ENCODE results near the gene CCR5AS.
"Not testable (repeated sequence)": the region's sequence is repeated elsewhere in the genome, so short reads cannot be mapped to it uniquely, and the experiment has no call there.

The CCR5AS gene

DNA sequence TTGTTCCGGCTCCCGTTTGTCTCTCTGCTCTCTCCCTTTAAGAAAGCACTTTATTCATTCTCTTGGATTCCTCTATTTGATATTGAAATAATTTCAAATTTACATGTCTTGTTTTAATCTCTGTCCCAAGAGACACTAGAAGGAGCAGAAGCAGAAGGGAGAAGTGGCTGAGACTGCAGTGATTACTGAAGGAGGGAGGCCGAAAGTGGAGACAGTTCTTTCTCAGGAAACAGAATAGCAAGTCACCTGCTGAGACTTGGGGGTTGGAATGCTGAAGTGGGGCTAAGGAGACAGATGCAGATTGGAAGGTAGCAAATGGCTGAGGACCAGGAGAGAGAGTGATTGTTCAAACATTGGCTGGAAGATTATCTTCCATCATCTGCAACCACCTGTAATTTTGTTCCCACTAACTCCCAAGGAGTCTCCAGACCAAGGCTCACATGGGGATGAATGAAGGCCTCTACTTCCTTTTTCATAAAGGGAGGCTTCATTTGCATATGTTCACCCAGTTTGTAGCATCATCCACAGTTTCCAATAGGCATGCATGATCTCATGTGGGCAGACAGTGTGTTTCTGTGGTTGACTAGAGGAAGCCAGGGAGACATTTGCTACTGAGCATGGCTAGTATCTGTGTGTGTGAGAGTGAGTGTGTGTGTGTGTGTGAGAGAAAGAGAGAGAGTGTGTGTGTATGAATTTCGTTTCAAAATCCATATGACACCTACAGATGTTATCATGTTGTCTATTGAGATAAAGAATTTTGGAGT is 33.8 kb upstream of the CCR5AS start:
- DNase-seq (ENCODE audit: low spot score in 2 of 2) = no peak
- Histone ChIP-seq H3K4me1 (no peaks in the 10 kb centered on the region), H3K4me3 (no peak overlapping the region), H3K9me3 (no peaks in the 10 kb centered on the region), H3K27ac (no peak overlapping the region), H3K27me3 (no peaks in the 10 kb centered on the region), H3K36me3 (no peaks in the 10 kb centered on the region)
- TF ChIP-seq, protein P1, sequence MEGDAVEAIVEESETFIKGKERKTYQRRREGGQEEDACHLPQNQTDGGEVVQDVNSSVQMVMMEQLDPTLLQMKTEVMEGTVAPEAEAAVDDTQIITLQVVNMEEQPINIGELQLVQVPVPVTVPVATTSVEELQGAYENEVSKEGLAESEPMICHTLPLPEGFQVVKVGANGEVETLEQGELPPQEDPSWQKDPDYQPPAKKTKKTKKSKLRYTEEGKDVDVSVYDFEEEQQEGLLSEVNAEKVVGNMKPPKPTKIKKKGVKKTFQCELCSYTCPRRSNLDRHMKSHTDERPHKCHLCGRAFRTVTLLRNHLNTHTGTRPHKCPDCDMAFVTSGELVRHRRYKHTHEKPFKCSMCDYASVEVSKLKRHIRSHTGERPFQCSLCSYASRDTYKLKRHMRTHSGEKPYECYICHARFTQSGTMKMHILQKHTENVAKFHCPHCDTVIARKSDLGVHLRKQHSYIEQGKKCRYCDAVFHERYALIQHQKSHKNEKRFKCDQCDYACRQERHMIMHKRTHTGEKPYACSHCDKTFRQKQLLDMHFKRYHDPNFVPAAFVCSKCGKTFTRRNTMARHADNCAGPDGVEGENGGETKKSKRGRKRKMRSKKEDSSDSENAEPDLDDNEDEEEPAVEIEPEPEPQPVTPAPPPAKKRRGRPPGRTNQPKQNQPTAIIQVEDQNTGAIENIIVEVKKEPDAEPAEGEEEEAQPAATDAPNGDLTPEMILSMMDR (IDR thresholded peaks at IDR 0.05) = no peak
- intact Hi-C loops (cut with DNase I) = no loop called here

DNA sequence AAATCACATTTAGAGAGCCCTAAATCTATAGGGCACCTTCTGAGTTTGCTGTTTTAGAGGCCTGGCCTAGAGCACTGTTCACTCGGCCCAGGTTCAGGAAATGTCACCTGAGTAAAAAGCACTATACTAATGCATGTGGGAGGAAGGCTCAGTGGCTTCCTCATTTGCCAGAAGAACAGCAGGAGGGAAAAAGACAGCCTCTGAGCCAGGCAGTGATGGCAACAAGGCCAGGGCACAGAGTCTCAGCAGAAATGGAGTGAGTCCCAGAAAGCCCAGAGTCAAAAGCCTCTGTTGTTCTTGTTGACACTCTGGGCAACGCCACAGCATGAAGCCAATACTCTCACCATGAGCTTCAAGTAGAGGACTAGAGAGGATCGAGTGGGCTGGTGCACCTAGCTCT is 32.0 kb upstream of the CCR5AS start:
- Histone ChIP-seq H3K27me3 (no peaks in the 10 kb centered on the region), H3K27ac (no peak overlapping the region), H3K9me3 (no peaks in the 10 kb centered on the region), H3K4me1 (no peaks in the 10 kb centered on the region), H3K4me3 (no peak overlapping the region), H3K36me3 (no peaks in the 10 kb centered on the region)
- intact Hi-C loops (cut with DNase I) = no loop called here
- no peak for DNase-seq (ENCODE audit: low spot score in 2 of 2)
- TF ChIP-seq, protein P1 (IDR thresholded peaks at IDR 0.05) = no peak

DNA sequence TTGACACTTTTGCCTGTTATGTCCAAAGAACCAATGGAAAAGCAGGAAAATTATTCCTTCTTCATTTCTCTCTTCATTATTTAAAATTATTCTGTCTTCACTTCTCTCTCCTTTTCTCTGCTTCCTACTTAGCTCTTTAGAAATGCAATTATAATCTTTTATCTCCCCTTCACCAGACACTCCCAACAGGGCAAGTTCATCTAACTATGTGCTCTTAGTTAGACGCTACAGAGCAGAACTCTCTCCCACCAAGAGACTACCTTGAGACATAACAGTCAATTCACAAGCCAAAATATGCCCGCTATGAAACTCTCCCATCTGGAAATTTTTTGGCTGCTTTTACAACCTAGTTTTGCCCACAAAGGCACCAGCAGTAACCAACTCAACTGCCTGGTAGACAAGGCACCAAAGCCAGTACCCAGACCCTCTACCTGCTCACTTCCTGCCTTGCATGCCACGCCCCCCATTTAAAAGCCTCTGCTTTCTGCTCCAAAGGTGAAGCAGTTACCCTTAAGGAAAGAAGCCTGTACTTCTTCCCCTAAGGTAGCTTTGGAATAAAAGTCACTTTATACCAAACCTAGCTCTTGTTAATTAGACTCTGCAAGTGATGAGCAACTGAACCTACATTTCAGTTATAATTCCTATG is 28.3 kb upstream of the CCR5AS start:
- Histone ChIP-seq H3K27me3 (no peaks in the 10 kb centered on the region), H3K9me3 (no peaks in the 10 kb centered on the region), H3K4me1 (no peaks in the 10 kb centered on the region), H3K27ac (no peak overlapping the region), H3K4me3 (no peak overlapping the region), H3K36me3 (no peaks in the 10 kb centered on the region)
- no peak for DNase-seq (ENCODE audit: low spot score in 2 of 2)
- TF ChIP-seq, protein P1 (IDR thresholded peaks at IDR 0.05) = no peak
- intact Hi-C loops (cut with DNase I) = no loop called here

DNA sequence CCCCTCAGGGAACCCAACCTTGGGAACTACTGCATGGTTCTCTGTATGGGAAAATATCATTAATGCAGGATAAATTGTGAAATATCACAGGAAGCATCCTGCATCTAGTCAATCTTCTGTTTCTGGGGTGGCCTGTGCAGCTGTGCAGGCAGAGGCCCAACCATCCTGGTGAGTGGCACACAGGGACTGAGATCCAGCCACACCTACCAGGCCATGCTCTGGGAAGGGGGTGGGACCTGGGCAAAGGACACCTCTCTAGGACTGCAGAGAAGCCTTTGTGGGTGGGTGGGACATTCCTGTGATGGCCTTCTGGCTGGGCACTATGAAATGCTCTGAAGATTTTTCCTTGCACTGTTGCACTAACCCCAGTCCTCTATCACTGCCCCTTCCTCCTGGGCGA is 27.0 kb upstream of the CCR5AS start:
- no peaks in the 10 kb centered on the region for H3K9me3 ChIP-seq
- no peak for DNase-seq (ENCODE audit: low spot score in 2 of 2)
- intact Hi-C loops (cut with DNase I) = no loop called here
- no peak overlapping the region for H3K4me3 ChIP-seq
- H3K4me1 ChIP-seq = no peaks in the 10 kb centered on the region
- no peaks in the 10 kb centered on the region for H3K36me3 ChIP-seq
- TF ChIP-seq, protein P1 (IDR thresholded peaks at IDR 0.05) = no peak
- H3K27me3 ChIP-seq = no peaks in the 10 kb centered on the region
- H3K27ac ChIP-seq = no peak overlapping the region

DNA sequence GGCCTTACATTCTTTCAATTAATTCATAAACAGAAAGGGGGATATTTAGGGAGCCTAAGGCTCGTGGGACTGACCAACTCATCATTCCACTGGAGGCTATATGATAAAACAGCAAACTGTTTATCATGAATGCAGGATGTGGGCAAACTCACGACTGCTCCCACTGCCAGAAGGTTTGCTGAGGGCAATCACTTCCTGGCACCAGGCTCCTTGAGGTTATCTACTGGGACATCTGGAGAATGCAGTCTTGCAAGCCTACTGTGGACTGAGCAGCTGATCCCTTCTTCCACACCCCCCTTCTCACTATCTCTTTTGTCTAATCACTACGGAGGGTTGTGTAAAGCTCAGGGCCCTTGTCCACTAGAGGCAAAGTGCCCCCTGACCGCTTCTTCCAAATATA is 26.3 kb upstream of the CCR5AS start:
- intact Hi-C loops (cut with DNase I); H3K27ac ChIP-seq; DNase-seq (ENCODE audit: low spot score in 2 of 2); H3K4me1 ChIP-seq; H3K27me3 ChIP-seq; H3K36me3 ChIP-seq; H3K4me3 ChIP-seq; H3K9me3 ChIP-seq: not testable (repeated sequence)

DNA sequence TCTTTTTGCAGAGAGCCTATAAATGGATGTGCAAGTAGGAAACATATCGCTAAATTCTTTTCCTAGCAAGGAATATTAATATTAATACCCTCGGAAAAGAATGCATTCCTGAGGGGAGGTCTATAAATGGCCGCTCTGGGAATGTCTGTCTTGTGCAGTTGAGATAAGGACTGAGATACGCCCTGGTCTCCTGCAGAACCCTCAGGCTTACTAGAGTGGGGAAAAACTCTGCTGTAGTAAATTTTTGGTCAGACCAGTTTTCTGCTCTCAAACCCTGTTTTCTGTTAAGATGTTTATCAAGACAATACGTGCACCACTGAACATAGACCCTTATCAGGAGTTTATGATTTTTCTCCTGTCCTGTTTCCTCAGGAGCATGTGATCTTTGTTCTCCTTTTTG is 25.0 kb upstream of the CCR5AS start:
- H3K27me3 ChIP-seq; intact Hi-C loops (cut with DNase I); DNase-seq (ENCODE audit: low spot score in 2 of 2); H3K4me1 ChIP-seq; H3K27ac ChIP-seq; H3K4me3 ChIP-seq; H3K9me3 ChIP-seq; H3K36me3 ChIP-seq: not testable (repeated sequence)

DNA sequence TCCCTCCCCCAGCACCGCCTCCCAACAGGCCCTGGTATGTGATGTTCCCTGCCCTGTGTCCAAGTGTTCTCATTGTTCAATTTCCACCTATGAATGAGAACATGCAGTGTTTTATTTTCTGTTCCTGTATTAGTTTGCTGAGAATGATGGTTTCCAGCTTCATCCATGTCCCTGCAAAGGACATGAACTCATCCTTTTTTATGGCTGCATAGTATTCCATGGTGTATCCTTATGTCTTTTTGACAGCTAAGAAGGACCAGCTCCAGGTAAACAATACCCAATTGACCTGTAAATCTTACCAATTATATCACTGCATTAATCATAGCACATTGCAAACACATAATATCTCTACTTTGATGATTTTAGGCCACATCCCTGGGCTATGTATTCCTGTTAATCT is 24.0 kb upstream of the CCR5AS start:
- H3K4me1 ChIP-seq; H3K36me3 ChIP-seq; intact Hi-C loops (cut with DNase I); H3K27me3 ChIP-seq; H3K9me3 ChIP-seq; H3K4me3 ChIP-seq; DNase-seq (ENCODE audit: low spot score in 2 of 2); H3K27ac ChIP-seq: not testable (repeated sequence)

All from ascending aorta (tissue), 2 donors.